Breast epithelium (tissue), 3 donors: Measurements from ENCODE around the gene LPP.

Experiments
- CTCF ChIP-seq, 3 donors: fragments of 450-650 bp; IDR thresholded peaks; one replicate each; pipeline ENCODE4 v1.5.1; 2016 to 2017; ENCODE audit warnings: antibody characterized with exemption in 3 of 3, mild to moderate bottlenecking in 3 of 3, moderate library complexity in 3 of 3
- POLR2AphosphoS5 ChIP-seq, 3 donors: sonication (generic); formaldehyde crosslinking; IDR thresholded peaks; one replicate each; pipeline ENCODE4 v1.6.1; 2017; ENCODE audit warnings: antibody characterized with exemption in 3 of 3

GRCh38 chr3:188253800-188254452 is 100.0 kb downstream of the LPP start:
- TF ChIP-seq CTCF (IDR thresholded peaks at IDR 0.05) (no peak), POLR2AphosphoS5 (IDR thresholded peaks at IDR 0.05) (no peak)
